ENCODE results near the gene MOB3C.

Gene MOB3C

DNA sequence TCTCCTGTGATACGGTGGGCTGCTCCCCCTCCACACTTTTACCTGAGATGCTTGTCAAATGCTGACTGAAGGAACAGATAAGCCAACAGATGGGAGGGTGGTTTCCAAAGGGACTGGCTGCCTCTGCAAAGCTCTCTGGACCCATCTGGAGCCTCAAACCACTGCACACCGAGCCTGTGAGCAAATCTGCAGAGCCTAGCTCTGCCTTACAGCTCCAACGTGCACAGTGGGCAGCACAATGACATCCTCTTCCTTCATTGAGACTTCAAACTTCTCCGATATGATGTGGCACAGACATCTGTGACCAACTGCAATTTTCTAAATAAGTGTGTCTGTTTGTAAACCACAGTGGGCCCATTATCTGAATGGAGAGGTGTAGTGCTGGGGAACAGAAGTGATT lies 38.9 kb downstream of the MOB3C start:
- H3K36me3 ChIP-seq (ENCODE audit: control insufficient read depth, insufficient read depth, low read length), result peaks cover 28% of the 10 kb centered on the region
- H3K4me1 ChIP-seq (ENCODE audit: control insufficient read depth, insufficient read depth, low read length), result no peaks in the 10 kb centered on the region
- H3K4me3 ChIP-seq (ENCODE audit: low read length), result no peak overlapping the region
- no peak overlapping the region for H3K9ac ChIP-seq (ENCODE audit: low read length)
- H3K27me3 ChIP-seq (ENCODE audit: control insufficient read depth, insufficient read depth, low read length), result no peaks in the 10 kb centered on the region
- no peak overlapping the region for H3K27ac ChIP-seq (ENCODE audit: low read depth, low read length)

DNA sequence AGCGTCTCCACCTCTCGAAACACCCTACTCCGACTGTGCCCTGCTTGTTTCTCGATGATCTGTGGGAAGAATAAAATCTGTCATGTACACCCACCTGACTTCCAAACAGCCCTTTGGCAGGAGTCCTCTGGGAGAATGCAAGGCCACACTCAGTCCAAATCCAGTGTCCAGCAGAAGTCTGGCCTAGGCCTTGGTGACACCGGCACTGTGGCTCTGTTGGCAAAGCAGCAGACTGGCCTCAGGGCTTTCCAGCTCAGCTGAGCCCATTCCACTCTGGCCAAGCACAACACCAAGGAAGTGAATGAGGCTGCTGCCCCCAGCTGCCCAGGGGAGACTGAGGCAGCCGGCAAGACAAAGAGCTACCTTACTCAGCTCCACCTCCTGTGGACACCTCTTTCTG lies 40.0 kb downstream of the MOB3C start:
- Histone ChIP-seq H3K27ac (ENCODE audit: low read depth, low read length) (no peak overlapping the region), H3K27me3 (ENCODE audit: control insufficient read depth, insufficient read depth, low read length) (no peaks in the 10 kb centered on the region), H3K9ac (ENCODE audit: low read length) (no peak overlapping the region), H3K4me1 (ENCODE audit: control insufficient read depth, insufficient read depth, low read length) (no peaks in the 10 kb centered on the region), H3K4me3 (ENCODE audit: low read length) (no peak overlapping the region), H3K36me3 (ENCODE audit: control insufficient read depth, insufficient read depth, low read length) (peaks cover 25% of the 10 kb centered on the region)

DNA sequence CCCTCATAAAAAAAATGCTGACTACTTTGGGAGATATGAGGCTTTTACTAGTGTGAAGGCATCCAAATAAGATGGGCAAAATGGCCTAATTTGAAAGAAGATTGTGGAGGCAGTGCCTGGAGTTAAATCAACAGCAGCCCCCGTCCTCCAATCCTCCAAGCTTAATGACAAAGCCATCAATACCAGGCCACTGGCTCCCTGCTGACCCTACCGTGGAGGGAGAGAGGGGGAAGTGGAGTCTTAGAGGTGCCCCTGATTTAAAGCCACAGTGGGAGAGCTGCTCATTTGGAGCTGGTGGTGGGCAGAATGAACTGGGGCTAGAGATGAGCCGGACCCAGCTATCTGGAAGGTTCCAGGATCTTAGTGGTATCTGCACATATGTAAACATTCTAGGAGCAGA lies 40.8 kb downstream of the MOB3C start:
- H3K27ac ChIP-seq (ENCODE audit: low read depth, low read length), result no peak overlapping the region
- H3K27me3 ChIP-seq (ENCODE audit: control insufficient read depth, insufficient read depth, low read length), result no peaks in the 10 kb centered on the region
- H3K4me3 ChIP-seq (ENCODE audit: low read length), result no peak overlapping the region
- no peak overlapping the region for H3K9ac ChIP-seq (ENCODE audit: low read length)
- no peaks in the 10 kb centered on the region for H3K4me1 ChIP-seq (ENCODE audit: control insufficient read depth, insufficient read depth, low read length)
- H3K36me3 ChIP-seq (ENCODE audit: control insufficient read depth, insufficient read depth, low read length), result peaks cover 24% of the 10 kb centered on the region

DNA sequence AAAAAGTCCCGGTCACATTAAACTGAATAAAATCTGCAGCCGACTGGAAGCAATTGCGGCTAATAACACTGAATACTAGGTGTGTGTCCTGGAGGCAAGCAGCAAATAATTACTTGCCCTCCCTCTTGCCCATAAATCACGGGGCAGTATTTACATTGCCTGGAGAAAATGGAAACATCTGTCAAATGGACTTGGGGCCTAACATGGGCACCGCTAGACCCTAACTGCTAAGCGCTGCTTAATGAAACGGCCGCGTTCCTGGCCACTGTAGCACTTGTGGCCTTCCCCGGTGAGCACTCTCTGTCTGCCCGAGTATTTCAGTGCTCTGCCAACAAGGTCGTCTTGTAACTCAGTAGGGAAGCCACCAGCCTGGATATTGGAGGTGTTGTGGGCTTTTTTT lies 41.3 kb downstream of the MOB3C start:
- no peak overlapping the region for H3K27ac ChIP-seq (ENCODE audit: low read depth, low read length)
- H3K4me3 ChIP-seq (ENCODE audit: low read length), result no peak overlapping the region
- H3K27me3 ChIP-seq (ENCODE audit: control insufficient read depth, insufficient read depth, low read length), result no peaks in the 10 kb centered on the region
- H3K36me3 ChIP-seq (ENCODE audit: control insufficient read depth, insufficient read depth, low read length), result peaks cover 23% of the 10 kb centered on the region
- peaks cover under 1% of the 10 kb centered on the region for H3K4me1 ChIP-seq (ENCODE audit: control insufficient read depth, insufficient read depth, low read length)
- H3K9ac ChIP-seq (ENCODE audit: low read length), result no peak overlapping the region

DNA sequence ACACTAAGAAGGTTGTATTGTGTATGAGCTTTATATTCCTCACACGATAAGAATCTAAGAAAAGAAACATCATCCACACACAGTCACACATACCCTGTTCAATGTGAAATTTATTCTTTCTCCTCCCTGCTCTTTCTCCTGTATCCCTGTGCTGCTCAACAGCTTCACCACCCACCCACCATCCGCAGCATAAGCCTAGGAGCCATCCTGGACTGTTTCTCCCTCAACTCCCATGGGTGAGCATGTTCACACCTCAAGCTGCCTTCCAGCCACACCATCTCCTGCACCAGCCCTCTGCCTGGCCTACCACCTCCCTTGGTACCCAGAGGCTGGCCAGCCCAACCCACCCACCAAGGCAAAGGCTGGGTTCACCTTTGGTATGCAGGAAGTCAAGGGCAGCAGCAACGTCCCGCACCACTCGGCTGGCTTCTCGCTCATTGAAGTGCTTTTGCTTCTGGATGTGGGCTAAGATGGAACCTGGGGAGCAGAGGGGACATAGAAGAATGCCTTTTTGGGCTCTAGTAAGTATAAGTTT lies 44.9 kb downstream of the MOB3C start:
- H3K9ac ChIP-seq (ENCODE audit: low read length), result no peak overlapping the region
- no peak overlapping the region for H3K27ac ChIP-seq (ENCODE audit: low read depth, low read length)
- no peaks in the 10 kb centered on the region for H3K27me3 ChIP-seq (ENCODE audit: control insufficient read depth, insufficient read depth, low read length)
- peaks cover 6% of the 10 kb centered on the region for H3K36me3 ChIP-seq (ENCODE audit: control insufficient read depth, insufficient read depth, low read length)
- H3K4me1 ChIP-seq (ENCODE audit: control insufficient read depth, insufficient read depth, low read length), result peaks cover 6% of the 10 kb centered on the region
- H3K4me3 ChIP-seq (ENCODE audit: low read length), result no peak overlapping the region

DNA sequence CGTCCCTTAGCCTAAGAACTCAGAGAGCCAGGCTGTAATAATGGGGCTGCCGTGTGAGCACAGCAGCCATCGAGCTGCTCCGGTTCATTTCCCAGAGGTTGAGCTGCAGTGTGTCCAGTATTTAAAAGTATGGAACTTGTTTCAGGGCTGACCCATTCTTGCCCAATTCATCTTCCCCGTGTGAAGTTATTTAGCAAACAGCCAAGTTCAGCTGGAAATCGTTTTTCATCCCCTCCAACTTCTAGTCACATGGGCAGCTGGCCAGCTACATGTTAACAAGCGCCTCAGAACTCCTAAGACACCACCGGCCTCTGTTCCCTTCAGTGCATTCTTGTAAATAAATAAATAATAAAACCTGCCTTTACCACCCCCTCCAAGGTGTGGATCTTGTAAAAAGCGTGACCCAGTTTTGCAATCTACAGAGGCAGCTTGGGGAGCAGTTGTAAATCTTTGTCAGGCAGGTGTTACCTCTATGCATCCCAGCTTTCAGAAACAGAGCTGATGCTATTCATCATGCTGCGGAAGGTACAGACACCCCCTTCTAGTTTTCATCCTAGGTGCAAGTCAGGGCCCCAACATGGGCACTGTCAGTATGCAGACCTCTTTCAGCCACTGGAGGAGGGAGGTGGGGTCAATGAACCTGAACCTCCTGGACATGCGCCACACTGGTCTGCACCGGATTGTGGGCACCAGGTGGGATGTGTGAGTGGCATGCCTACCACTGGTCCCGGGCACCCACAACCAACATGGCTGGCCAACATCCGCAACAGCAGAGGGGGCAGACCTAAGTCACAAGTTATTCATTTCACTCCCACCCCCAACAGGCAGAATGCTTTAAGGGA lies 46.5 kb downstream of the MOB3C start:
- Histone ChIP-seq H3K4me1 (ENCODE audit: control insufficient read depth, insufficient read depth, low read length) (peaks cover 6% of the 10 kb centered on the region), H3K36me3 (ENCODE audit: control insufficient read depth, insufficient read depth, low read length) (peaks cover 6% of the 10 kb centered on the region), H3K4me3 (ENCODE audit: low read length) (no peak overlapping the region), H3K9ac (ENCODE audit: low read length) (no peak overlapping the region), H3K27ac (ENCODE audit: low read depth, low read length) (no peak overlapping the region), H3K27me3 (ENCODE audit: control insufficient read depth, insufficient read depth, low read length) (no peaks in the 10 kb centered on the region)

DNA sequence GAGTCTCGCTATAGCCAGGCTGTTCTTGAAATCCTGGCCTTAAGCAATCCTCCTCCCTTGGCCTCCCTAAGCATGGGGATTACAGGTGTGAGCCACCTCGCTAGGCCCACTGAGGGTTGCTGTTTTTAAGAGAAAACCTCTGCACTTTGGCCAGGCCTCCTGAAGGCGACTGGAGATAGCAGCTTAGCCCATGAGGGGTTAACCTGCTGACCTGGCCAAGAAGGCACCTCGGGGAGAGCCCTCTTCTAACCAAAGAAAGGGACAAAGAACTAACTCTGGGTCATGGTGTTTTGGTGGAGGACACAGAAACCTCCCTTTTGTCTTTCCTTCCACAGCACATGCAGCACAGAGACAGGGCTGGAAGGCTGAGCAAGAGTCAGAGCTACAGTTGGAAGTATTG lies 47.5 kb downstream of the MOB3C start:
- H3K4me3 ChIP-seq (ENCODE audit: low read length), result no peak overlapping the region
- H3K27me3 ChIP-seq (ENCODE audit: control insufficient read depth, insufficient read depth, low read length), result no peaks in the 10 kb centered on the region
- H3K36me3 ChIP-seq (ENCODE audit: control insufficient read depth, insufficient read depth, low read length), result peaks cover 5% of the 10 kb centered on the region
- H3K27ac ChIP-seq (ENCODE audit: low read depth, low read length), result no peak overlapping the region
- H3K4me1 ChIP-seq (ENCODE audit: control insufficient read depth, insufficient read depth, low read length), result peaks cover 6% of the 10 kb centered on the region
- H3K9ac ChIP-seq (ENCODE audit: low read length), result no peak overlapping the region

DNA sequence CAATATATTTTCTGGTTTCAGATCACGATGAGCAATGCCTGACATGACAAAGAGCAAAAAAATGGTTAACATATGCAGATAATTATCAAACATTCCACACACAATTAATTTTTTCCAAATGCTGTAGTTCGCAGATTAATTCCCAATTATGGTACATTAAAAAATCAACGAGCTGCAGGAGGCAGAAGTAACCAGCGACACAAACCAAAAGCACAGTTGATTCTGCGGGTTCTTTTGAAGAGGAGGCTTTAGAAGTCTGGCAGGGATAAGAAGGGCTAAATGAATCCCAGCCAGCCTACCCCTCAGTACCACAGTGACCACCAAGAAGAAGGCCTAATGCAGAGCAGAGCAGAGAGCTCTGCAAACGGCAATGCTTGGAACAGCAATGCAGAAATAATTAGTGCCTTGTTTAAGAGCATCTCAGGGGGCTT lies 48.1 kb downstream of the MOB3C start:
- Histone ChIP-seq H3K9ac (ENCODE audit: low read length) (no peak overlapping the region), H3K36me3 (ENCODE audit: control insufficient read depth, insufficient read depth, low read length) (peaks cover 6% of the 10 kb centered on the region), H3K4me1 (ENCODE audit: control insufficient read depth, insufficient read depth, low read length) (peaks cover 6% of the 10 kb centered on the region), H3K4me3 (ENCODE audit: low read length) (no peak overlapping the region), H3K27me3 (ENCODE audit: control insufficient read depth, insufficient read depth, low read length) (no peaks in the 10 kb centered on the region), H3K27ac (ENCODE audit: low read depth, low read length) (no peak overlapping the region)

DNA sequence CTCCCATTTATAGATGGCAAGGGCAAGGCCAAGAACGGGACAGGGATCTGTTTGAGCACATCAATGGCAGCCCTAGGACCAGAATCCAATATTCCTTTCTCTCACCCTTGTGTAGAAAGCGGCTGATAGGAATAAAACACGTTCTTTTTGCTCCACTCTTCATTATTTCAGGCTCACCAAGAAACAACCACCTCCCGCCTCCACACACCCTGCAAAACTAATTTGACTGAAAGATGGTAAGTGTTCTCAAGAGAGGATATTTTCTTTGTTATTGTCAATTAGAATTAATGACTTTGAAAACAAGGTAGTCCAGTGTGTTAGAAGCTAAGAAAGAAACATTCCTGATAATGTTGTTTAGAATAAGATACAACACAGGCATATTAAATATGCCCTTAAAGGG lies 53.3 kb downstream of the MOB3C start:
- Histone ChIP-seq H3K27ac (ENCODE audit: low read depth, low read length) (no peak overlapping the region), H3K4me1 (ENCODE audit: control insufficient read depth, insufficient read depth, low read length) (no peaks in the 10 kb centered on the region), H3K9ac (ENCODE audit: low read length) (no peak overlapping the region), H3K4me3 (ENCODE audit: low read length) (no peak overlapping the region), H3K27me3 (ENCODE audit: control insufficient read depth, insufficient read depth, low read length) (no peaks in the 10 kb centered on the region), H3K36me3 (ENCODE audit: control insufficient read depth, insufficient read depth, low read length) (peaks cover 22% of the 10 kb centered on the region)

DNA sequence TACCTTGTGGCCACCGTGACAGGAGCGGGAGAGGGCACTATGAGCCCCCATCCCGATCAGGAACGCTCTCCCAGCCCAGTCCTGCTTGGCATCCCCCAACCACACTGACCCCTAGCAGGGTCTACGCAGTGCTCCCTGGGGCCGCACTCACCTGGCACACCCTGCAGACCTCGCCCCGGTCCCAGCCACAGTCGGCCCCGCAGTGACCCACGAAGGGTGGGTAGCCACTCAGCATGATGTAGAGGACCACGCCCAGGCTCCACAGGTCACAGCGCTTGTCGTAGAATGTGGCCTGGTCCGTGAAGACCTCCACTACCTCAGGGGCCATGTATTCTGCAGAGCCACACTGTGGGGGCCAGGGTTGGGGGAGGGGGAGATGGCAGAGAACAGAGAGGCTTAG lies 54.1 kb downstream of the MOB3C start:
- Histone ChIP-seq H3K36me3 (ENCODE audit: control insufficient read depth, insufficient read depth, low read length) (peaks cover 22% of the 10 kb centered on the region), H3K4me3 (ENCODE audit: low read length) (no peak overlapping the region), H3K27me3 (ENCODE audit: control insufficient read depth, insufficient read depth, low read length) (no peaks in the 10 kb centered on the region)

DNA sequence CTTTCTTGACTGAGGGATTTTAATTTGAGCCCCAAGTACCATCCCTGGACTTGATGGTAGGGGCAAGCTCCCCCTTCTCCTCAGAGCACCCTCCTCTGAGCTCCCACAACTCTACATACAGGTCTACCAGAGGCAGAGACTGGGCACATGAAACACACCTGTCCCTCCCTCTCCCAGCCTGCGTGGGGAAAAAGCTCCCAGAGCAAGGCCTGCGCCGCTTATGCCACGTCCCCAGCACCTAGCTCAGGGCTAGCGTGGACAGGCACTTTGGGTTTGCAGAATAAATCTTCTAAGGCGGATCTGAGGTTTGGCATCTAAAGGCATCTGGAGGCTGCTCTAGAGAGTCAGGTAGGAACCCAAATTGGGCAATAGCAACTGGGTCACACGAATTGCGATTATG lies 57.6 kb downstream of the MOB3C start:
- Histone ChIP-seq H3K36me3 (ENCODE audit: control insufficient read depth, insufficient read depth, low read length) (peaks cover 19% of the 10 kb centered on the region), H3K27ac (ENCODE audit: low read depth, low read length) (no peak overlapping the region), H3K4me3 (ENCODE audit: low read length) (no peak overlapping the region), H3K4me1 (ENCODE audit: control insufficient read depth, insufficient read depth, low read length) (no peaks in the 10 kb centered on the region), H3K27me3 (ENCODE audit: control insufficient read depth, insufficient read depth, low read length) (no peaks in the 10 kb centered on the region), H3K9ac (ENCODE audit: low read length) (no peak overlapping the region)

More for the DNA sequence above, 54.1 kb downstream of the MOB3C start:
- Histone ChIP-seq H3K27ac (ENCODE audit: low read depth, low read length) (no peak overlapping the region), H3K9ac (ENCODE audit: low read length) (no peak overlapping the region), H3K4me1 (ENCODE audit: control insufficient read depth, insufficient read depth, low read length) (no peaks in the 10 kb centered on the region)

DNA sequence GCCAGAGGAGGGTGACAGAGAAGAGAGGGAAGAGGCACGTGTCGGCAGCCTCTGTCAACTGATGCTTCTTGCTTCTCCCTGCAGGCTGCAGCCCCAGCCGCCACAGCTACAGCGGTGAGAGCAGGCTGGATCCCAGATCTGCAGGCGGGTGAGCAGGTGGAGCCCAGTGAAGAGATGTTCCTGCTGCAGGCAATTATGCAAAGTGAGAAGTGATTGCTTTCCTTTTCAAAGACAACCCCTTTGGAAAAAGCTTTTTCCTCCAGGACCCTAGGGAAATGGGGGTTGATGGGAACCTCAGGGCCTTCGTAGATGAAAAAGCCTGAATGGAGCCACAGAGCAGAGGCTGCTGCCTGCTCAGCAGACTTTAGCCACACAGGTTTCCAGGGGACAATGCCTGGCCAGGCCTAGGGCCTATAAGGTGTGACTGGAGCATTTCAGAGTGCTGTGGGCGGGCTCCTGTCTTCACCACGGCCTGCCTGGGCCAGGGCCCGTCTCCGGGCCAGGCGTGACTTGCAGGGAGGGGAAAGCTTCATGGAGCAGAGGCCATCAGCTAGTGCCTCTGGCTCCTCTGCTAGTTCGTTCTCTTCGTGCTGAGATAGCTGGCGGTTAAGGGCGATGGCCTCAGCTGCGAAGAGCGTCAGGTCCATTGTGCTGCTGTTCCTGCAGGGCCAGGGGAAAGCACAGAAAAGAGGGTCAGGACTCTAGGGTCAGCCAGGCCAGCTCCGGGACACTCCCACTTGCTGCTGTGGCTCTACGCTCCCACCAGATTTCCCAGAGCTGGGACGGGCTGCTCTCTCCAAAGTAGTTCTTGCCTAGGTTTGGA lies 58.3 kb downstream of the MOB3C start:
- no peaks in the 10 kb centered on the region for H3K4me1 ChIP-seq (ENCODE audit: control insufficient read depth, insufficient read depth, low read length)
- no peaks in the 10 kb centered on the region for H3K27me3 ChIP-seq (ENCODE audit: control insufficient read depth, insufficient read depth, low read length)
- peaks cover 19% of the 10 kb centered on the region for H3K36me3 ChIP-seq (ENCODE audit: control insufficient read depth, insufficient read depth, low read length)
- H3K4me3 ChIP-seq (ENCODE audit: low read length), result no peak overlapping the region
- H3K9ac ChIP-seq (ENCODE audit: low read length), result no peak overlapping the region
- H3K27ac ChIP-seq (ENCODE audit: low read depth, low read length), result no peak overlapping the region

Measured in rectal smooth muscle tissue (tissue), 1 donor.